HUES48 (cell line): ENCODE measurements around the gene GFER.
"Not testable (repeated sequence)": the region's sequence is repeated elsewhere in the genome, so short reads cannot be mapped to it uniquely, and the experiment has no call there.

Experiments used
- H3K27ac ChIP-seq: one replicate; pipeline ENCODE4 v1.7.0; 2013; ENCODE audit warnings: low read depth, low read length, inconsistent platforms
- H3K27me3 ChIP-seq: 2 replicates; pipeline ENCODE4 v1.6.1; 2013; ENCODE audit warnings: mild to moderate bottlenecking, low read length; ENCODE audit not compliant: control insufficient read depth, insufficient read depth
- H3K36me3 ChIP-seq: 2 replicates; pipeline ENCODE4 v1.6.1; 2013; ENCODE audit warnings: low read length; ENCODE audit not compliant: control insufficient read depth, insufficient read depth
- H3K4me1 ChIP-seq: 2 replicates; pipeline ENCODE4 v1.6.1; 2013; ENCODE audit warnings: mild to moderate bottlenecking, low read length; ENCODE audit not compliant: control insufficient read depth, insufficient read depth
- H3K4me3 ChIP-seq: 2 replicates; pipeline ENCODE4 v1.5.1; 2013; ENCODE audit warnings: mild to moderate bottlenecking, low read depth, low read length
- H3K9ac ChIP-seq: 2 replicates; pipeline ENCODE4 v1.6.1; 2013; ENCODE audit warnings: mild to moderate bottlenecking, low read depth, low read length, moderate library complexity
- H3K9me3 ChIP-seq: 2 replicates; pipeline ENCODE4 v1.6.1; 2013; ENCODE audit warnings: low read length; ENCODE audit not compliant: control insufficient read depth, insufficient read depth

GFER gene

DNA sequence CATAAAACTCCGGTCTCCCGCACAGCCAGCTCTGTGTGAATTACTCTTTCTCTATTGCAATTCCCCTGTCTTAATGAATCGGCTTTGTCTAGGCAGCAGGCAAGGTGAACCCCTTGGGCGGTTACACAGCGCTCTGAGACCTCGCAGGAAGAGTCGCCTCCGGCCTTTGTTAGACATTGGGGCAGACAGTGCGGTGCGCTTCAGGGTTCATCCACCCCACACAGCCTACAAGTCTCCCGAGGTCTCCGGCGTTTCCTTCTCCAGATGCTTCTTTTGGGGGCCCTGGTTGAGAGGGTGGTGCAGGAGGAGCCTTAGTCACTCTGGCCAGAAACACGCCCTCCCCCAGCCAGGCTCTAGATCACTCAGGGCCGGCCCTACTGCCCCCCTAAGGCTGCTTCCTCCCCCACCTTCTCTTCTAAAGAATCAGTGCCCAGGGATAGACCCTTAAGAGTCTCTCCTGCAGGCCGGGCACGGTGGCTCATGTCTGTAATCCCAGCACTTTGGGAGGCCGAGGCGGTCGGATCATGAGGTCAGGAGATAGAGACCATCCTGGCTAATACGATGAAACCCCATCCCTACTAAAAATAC lies 39.3 kb upstream of the GFER start:
- no peaks in the 10 kb centered on the region for H3K9me3 ChIP-seq
- H3K9ac ChIP-seq = no peak overlapping the region
- H3K36me3 ChIP-seq = 0 out of 2 replicates have a peak, but pooled peaks cover 6% of the 10 kb centered on the region
- H3K27ac ChIP-seq = no peak overlapping the region
- H3K4me3 ChIP-seq = no peak overlapping the region
- H3K4me1 ChIP-seq = peaks cover 9% of the 10 kb centered on the region
- no peaks in the 10 kb centered on the region for H3K27me3 ChIP-seq

GRCh38 chr16:1945559-1946391 lies 38.2 kb upstream of the GFER start:
- no peak overlapping the region for H3K27ac ChIP-seq
- no peaks in the 10 kb centered on the region for H3K9me3 ChIP-seq
- no peak overlapping the region for H3K9ac ChIP-seq
- no peak overlapping the region for H3K4me3 ChIP-seq
- 0 out of 2 replicates have a peak, but pooled peaks cover 1% of the 10 kb centered on the region for H3K36me3 ChIP-seq
- no peaks in the 10 kb centered on the region for H3K27me3 ChIP-seq
- H3K4me1 ChIP-seq = peaks cover 9% of the 10 kb centered on the region

DNA sequence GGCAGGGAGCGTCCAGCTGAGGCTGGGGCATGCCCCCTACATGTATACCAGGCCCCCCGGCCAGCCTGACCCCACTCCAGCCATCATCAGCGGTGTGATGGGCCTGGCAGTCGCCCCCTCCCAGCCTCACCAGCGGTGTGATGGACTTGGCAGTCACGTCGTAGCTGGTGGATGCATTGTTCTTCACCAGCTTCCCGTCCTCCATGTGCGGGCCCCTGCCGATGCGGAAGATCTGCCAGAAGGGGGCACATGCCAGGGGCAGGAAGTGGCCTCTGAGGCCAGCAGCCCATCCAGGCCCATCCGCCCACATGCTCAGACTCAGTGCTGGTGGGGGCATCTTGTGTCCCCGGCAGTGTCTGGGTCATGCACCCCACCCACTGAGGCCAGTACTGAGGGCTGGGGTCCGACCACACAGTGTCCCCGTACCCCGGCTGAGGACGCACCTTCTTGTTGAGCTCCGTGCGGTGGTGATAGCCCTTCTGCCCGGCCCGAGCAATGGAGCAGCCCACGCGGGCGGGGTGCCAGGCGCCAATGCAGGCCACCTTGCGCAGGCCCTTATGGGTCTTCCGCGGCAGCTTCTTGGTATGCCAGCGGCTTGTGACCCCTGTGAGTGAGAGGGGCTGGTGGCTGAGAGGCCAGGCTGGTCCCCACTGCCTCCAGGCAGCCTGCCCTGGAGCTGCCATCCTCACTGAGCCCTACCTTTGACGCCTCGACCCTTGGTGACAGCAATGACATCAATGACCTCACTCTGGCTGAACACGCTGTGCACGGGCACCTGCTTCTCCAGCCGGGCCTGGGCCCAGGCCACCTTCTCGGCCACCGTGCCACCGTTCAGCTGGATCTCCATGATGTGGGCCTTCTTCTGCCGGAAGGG lies 37.3 kb upstream of the GFER start:
- Histone ChIP-seq H3K4me1 (peaks cover 9% of the 10 kb centered on the region), H3K9ac (no peak overlapping the region), H3K27ac (no peak overlapping the region), H3K36me3 (no peaks in the 10 kb centered on the region), H3K4me3 (no peak overlapping the region), H3K9me3 (no peaks in the 10 kb centered on the region), H3K27me3 (no peaks in the 10 kb centered on the region)

GRCh38 chr16:1947369-1947670 lies 36.7 kb upstream of the GFER start:
- Histone ChIP-seq H3K27me3 (no peaks in the 10 kb centered on the region), H3K27ac (no peak overlapping the region), H3K9me3 (no peaks in the 10 kb centered on the region), H3K9ac (no peak overlapping the region), H3K4me3 (no peak overlapping the region), H3K4me1 (peaks cover 3% of the 10 kb centered on the region; the same call in 1 of the 2 replicates), H3K36me3 (no peaks in the 10 kb centered on the region)

- Histone ChIP-seq H3K9me3 (no peaks in the 10 kb centered on the region), H3K4me1 (no peaks in the 10 kb centered on the region)
Measured at GRCh38 chr16:1949507-1949906, 34.5 kb upstream of the GFER start.

GRCh38 chr16:1950047-1950446 lies 33.9 kb upstream of the GFER start:
- Histone ChIP-seq H3K36me3 (no peaks in the 10 kb centered on the region), H3K9me3 (no peaks in the 10 kb centered on the region), H3K9ac (no peak overlapping the region), H3K4me1 (no peaks in the 10 kb centered on the region), H3K27me3 (no peaks in the 10 kb centered on the region), H3K27ac (no peak overlapping the region), H3K4me3 (no peak overlapping the region)

More at GRCh38 chr16:1949507-1949906, 34.5 kb upstream of the GFER start:
- no peak overlapping the region for H3K27ac ChIP-seq
- H3K4me3 ChIP-seq = no peak overlapping the region
- H3K36me3 ChIP-seq = no peaks in the 10 kb centered on the region
- H3K27me3 ChIP-seq = no peaks in the 10 kb centered on the region
- no peak overlapping the region for H3K9ac ChIP-seq

- H3K27me3 ChIP-seq = no peaks in the 10 kb centered on the region
- no peaks in the 10 kb centered on the region for H3K4me1 ChIP-seq
- H3K36me3 ChIP-seq = no peaks in the 10 kb centered on the region
- H3K4me3 ChIP-seq = no peak overlapping the region
- no peak overlapping the region for H3K9ac ChIP-seq
- H3K27ac ChIP-seq = no peak overlapping the region
- H3K9me3 ChIP-seq = no peaks in the 10 kb centered on the region
Measured at GRCh38 chr16:1950559-1950958, 33.4 kb upstream of the GFER start.

GRCh38 chr16:1953734-1954133 lies 30.3 kb upstream of the GFER start:
- H3K9me3 ChIP-seq = no peaks in the 10 kb centered on the region
- H3K36me3 ChIP-seq = no peaks in the 10 kb centered on the region
- peaks cover 2% of the 10 kb centered on the region; the same call in 1 of the 2 replicates for H3K4me1 ChIP-seq
- H3K4me3 ChIP-seq = no peak overlapping the region
- no peaks in the 10 kb centered on the region for H3K27me3 ChIP-seq
- no peak overlapping the region for H3K9ac ChIP-seq
- no peak overlapping the region for H3K27ac ChIP-seq

DNA sequence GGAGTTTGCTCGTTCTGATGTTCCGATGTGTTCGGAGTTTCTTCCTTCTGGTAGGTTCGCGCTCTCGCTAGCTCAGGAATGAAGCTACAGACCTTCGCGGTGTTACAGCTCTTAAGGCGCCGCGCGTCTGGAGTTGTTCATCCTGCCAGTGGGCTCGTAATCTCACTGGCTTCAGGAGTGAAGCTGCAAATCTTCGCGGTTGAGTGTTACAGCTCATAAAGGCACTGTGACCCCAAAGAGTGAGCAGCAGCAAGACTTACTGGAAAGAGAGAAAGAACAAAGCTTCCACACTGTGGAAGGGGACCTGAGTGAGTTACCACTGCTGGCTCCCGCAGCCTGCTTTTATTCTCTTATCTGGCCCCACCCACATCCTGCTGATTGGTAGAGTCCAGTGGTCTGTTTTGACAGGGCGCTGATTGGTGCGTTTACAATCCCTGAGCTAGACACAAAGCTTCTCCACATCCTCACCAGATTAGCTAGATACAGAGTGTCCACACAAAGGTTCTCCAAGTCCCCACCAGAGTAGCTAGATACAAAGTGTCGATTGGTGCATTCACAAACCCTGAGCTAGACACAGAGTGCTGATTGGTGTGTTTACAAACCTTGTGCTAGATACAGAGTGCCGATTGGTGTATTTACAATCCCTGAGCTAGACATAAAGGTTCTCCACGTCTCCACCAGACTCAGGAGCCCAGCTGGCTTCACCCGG lies 26.4 kb upstream of the GFER start:
- not testable (repeated sequence) for H3K4me3 ChIP-seq, H3K9ac ChIP-seq, H3K27ac ChIP-seq, H3K9me3 ChIP-seq, H3K27me3 ChIP-seq
- Histone ChIP-seq H3K36me3 (peaks cover 16% of the 10 kb centered on the region), H3K4me1 (peaks cover 11% of the 10 kb centered on the region)

GRCh38 chr16:1958143-1958491 lies 25.9 kb upstream of the GFER start:
- H3K9me3 ChIP-seq, H3K4me3 ChIP-seq, H3K27ac ChIP-seq, H3K9ac ChIP-seq, H3K27me3 ChIP-seq: not testable (repeated sequence)
- Histone ChIP-seq H3K4me1 (peaks cover 16% of the 10 kb centered on the region), H3K36me3 (peaks cover 21% of the 10 kb centered on the region)
